HG03060 (cell line): ENCODE results near the gene GTPBP3.
A peak's percentile ranks its signal among the peaks of the same experiment; 100 is the strongest.
"Not testable (repeated sequence)": the region's sequence is repeated elsewhere in the genome, so short reads cannot be mapped to it uniquely, and the experiment has no call there.

Experiments
- ATAC-seq: cut with Tn5 transposase; IDR thresholded peaks from one replicate; pipeline ENCODE4 v1.9.1; 2021; ENCODE audit warnings: low read depth, moderate number of reproducible peaks; ENCODE audit not compliant: unreplicated experiment

GTPBP3 gene

DNA sequence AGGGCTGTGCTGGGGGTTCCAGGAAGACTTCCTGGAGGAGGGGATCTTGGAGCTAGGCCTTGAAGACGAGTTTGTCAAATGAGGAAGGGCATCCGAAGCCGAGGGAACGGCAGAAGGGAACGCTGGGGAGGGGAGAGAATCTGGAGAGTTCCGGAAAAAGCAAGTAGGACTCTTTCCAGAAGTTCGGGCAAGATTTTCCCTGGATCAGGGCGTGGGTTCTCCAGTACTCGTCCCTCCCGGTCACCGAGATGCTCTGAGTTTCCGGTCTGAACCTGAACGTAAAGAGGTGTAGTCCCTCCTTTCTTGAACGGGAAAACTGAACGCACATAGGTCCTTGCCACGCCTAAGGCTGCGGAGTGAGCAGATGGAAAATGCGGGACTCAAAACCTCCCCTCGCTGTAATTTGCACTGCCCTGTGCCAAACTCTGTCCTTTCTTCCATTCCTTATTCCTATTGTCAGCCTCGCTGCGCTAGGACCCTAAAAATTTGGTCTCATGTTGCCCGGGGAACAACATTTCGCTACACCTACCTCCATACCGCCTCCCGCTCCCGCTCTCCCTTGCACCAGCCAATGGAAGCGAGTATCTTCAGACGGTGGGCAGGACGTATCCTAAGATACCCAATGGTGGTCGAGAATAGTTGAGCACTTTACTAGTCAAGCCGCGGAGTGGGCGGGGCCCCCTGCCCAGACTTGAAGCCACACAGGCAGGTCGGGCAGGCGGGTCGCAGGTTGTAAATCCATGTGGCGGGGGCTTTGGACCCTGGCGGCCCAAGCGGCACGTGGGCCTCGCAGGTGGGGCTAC lies at the start of gene GTPBP3:
TSS of gene GTPBP3 (plus strand) at position 682 of the 803 bp plus-strand sequence. CDS start at position 741, 59 bp downstream.
- peak; percentile 63 for ATAC-seq

DNA sequence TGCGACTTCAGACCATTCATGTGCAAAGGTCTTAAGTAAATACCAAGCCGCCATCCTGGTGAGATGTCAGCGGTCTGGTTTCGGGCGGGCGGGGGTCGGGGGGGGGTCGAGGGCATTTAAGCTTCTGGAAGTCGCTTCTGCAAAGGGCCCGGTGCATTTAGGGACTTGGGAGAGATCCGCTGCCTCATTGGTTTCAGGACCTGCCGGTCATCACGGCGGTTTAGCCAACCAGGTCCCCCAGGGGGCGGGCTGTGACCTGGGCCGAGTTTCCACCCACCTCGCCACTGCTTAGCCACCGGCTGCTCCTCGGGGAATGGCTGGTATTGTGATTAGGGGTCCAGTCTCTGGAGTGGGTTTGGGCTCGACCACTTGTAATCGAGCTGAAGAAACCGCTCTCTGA lies 47.9 kb upstream of the GTPBP3 start:
- no peak for ATAC-seq

DNA sequence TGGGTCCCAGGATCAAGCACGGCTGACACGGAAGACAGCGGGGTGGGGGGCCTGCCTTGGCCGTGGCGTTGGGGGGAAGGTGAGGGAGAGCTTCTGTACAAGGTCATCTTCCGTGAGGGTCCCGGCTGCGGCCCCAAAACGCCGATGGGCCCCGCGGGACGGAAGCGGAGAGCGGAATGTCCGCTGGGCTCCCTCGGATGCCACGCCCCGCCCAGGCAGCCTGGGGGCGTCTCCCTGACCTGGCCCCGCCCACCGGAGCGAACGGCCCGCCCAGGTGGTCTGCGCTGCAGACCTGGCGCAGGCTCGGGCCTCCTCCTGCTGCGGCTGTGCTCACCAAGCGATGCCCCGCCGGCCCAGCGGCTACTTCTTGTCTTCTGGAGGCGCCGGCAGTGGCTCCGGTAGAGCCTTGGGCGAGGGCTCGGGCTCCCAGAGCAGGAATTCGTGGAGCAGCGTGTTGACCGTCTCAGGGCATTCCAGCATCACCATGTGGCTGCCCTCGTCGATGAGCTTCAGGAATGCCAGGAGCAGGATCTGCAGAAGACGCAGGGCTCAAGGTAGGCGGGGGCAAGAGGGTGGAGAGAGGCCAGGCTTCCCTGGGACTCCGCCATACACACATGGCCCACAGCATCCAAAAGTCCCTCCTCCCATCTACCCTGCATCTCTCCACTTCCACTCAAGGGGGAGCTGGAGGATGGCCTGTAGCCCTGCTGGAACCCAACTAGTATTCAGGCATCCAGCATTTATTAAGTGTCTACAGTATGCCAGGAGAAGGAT lies 44.9 kb upstream of the GTPBP3 start:
- ATAC-seq, result no peak

- no peak for ATAC-seq
Observed at GRCh38 chr19:17293605-17294004, 43.7 kb upstream of the GTPBP3 start.

- no peak for ATAC-seq
Observed at GRCh38 chr19:17294051-17294891, 43.1 kb upstream of the GTPBP3 start.

GRCh38 chr19:17295551-17295950 lies 41.8 kb upstream of the GTPBP3 start:
- not testable (repeated sequence) for ATAC-seq

DNA sequence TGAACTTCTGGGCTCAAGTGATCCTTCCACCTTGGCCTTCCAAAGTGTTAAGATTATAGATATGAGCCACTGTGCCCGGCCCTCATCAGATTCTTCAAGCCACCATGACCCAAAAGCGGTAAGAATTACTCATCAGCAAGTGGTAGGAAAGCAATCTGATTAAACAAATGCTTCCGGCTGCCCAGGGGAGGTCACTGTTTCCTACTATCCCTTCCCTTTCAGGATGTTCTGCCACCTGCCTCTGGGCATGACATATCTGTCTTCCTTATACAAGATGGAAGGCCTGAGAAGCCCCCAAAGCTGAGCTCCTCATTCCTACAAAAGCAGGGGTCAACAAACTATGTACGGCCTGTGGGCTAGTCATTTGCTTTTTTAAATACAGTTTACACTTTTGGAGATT lies 41.1 kb upstream of the GTPBP3 start:
- no peak for ATAC-seq

DNA sequence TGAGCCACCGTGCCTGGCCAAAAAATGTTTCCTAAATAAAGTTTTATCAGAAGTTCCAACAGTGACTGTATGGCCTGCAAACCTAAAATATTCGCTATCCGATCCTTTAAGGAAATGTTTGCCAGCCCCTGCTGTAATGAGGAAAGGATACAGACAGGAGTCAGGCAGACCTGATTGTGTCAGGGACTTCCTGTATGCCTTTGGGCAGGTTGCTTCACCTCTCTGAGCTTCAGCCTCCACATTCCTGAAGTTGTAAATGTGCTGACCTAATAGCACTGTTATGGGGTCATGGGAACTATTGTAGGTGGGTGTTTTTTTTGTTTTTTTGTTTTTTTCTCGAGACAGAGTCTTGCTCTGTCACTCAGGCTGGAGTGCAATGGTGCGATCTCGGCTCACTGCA lies 40.4 kb upstream of the GTPBP3 start:
- no peak for ATAC-seq

- ATAC-seq, result no peak
Observed at GRCh38 chr19:17300992-17301619, 36.2 kb upstream of the GTPBP3 start.

GRCh38 chr19:17302391-17303166 lies 34.8 kb upstream of the GTPBP3 start:
- ATAC-seq, result no peak

DNA sequence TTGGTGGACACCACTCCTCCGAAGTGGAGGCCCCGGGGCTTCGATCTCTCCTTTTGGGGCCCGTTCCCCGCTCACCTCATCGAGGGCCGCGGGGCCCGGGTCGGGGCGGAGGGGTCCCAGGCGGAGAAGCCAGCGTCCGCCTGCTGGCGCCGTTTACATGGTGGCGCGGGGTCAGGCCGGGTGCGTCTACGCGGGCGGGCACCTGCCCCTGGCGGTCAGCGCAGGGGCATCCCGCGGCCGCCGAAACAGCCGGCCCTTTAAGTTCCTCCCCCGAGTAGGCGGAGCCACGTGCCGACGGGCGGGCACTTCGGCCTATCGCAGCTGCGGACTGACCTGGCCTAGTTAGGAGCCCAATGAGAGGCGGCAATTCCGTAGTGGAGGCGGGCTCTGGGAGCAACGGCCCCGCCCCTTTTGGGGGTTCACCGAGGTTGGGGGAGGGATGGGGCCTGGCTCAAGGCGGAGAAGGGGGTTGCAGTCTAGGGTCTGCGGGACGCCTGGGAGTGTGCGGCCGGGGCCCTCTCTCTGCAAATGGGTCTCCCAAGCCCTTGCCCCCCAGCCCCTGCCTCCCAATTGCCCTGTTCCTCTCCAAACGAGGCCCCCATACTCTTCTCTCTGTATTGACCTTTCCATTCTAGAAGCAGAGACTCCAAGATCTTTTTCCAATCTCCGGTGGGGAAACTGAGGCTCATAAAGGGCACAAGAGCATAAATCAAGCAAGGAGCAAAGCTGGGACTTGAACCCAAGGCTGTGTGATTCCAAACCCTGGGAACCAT lies 34.0 kb upstream of the GTPBP3 start, which contains the start of gene ABHD8:
TSS of gene ABHD8 (minus strand) at position 259 of the 773 bp plus-strand sequence. CDS start 1,809 bp downstream, outside the sequence.
- ATAC-seq, result no peak

- ATAC-seq, result no peak
Observed at GRCh38 chr19:17303940-17304267, 33.4 kb upstream of the GTPBP3 start.

DNA sequence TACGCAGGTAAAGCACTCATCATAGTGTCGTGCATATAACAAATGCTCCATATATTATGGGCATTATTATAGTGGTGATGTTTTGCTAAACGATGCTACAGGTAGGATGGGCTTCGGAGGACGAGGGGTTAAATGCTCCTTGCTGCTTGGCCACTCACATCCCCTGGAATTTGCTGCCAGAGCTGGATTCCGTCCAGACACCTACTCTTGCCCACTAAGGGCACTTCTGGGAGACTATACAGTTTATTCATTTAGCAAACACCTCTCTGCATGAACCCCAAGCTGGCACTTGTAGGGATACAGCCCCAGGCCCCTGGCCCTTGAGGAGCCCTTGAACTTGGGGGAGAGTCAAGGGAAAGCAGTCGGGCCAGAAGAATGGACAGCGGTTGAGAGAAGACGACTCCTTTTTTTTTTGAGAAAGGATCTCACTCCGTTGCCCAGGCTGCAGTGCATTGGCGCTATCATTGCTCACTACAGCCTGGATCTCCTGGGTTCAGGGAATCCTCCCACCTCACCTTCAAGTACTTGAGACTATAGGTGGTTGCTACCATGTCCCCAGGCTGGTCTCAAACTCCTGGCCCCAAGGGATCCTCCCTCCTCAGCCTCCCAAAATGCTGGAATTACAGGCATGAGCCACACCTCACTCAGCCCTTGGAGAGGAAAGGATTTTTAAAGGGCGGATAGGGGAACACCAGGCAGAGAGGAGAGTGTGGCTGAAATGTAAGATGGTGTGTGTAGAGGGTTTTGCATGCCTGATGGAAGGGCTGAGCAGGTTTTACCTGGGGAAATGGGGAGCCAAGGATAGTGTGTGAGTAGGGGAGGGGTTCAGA lies 32.8 kb upstream of the GTPBP3 start:
- ATAC-seq, result no peak

- no peak for ATAC-seq
Observed at GRCh38 chr19:17305216-17305516, 32.2 kb upstream of the GTPBP3 start.

GRCh38 chr19:17305517-17306284 lies 31.7 kb upstream of the GTPBP3 start, which contains the start of gene MRPL34:
Gene MRPL34 (plus strand): TSS chr19:17305872. CDS start chr19:17305893, 21 bp downstream.
- ATAC-seq, result peak; percentile 83

- ATAC-seq, result no peak
Observed at GRCh38 chr19:17306285-17306714, 31.1 kb upstream of the GTPBP3 start.

- ATAC-seq, result no peak
Observed at GRCh38 chr19:17307876-17308377, 29.4 kb upstream of the GTPBP3 start.
